H1 (cell line): ENCODE measurements around the gene CNTF. TPM values are rescaled to one million over a fixed set of nuclear protein-coding genes. Genes with fewer than 3 reads are reported as not detected.

Experiments used
- CTCF ChIA-PET: fragments of 300-600 bp; sonication (Branson Sonifier 250); formaldehyde crosslinking; loops from one replicate; lab custom pipeline; 2021; ENCODE audit not compliant: partially characterized antibody; lab: Charles Lee
- POLR2A ChIA-PET: fragments of 300-600 bp; sonication (Branson Sonifier 250); formaldehyde crosslinking; loops from one replicate; lab custom pipeline; 2021; ENCODE audit warnings: inconsistent platforms; ENCODE audit not compliant: partially characterized antibody; lab: Charles Lee
- DNase-seq, 2 experiments: peaks; one replicate each; pipeline versions ENCODE4 v3.0.0 to v3.0.0-alpha.2; 2010 to 2022; ENCODE audit warnings: low spot score in 2 of 2, low read depth in 1 of 2, mixed read lengths in 1 of 2
- FAIRE-seq: peaks from 2 replicates; lab custom pipeline; 2011; peaks lifted over from hg19 to GRCh38; lab: Jason Lieb, UNC
- H2AFZ ChIP-seq: 2 replicates; pipeline ENCODE4 v1.8.1; 2012; ENCODE audit warnings: low read length, inconsistent platforms
- H2AK5ac ChIP-seq: 2 replicates; pipeline ENCODE4 v1.6.1; 2013; ENCODE audit warnings: low read depth, low read length
- H2BK120ac ChIP-seq: replicated peaks from 2 replicates; pipeline ENCODE3; 2013; ENCODE audit warnings: low read depth, low read length, inconsistent platforms
- H2BK12ac ChIP-seq: 2 replicates; pipeline ENCODE4 v1.6.1; 2013; ENCODE audit warnings: low read depth, low read length
- H2BK15ac ChIP-seq: 2 replicates; pipeline ENCODE4 v1.6.1; 2013; ENCODE audit warnings: low read length
- H2BK20ac ChIP-seq: 2 replicates; pipeline ENCODE4 v1.6.1; 2013; ENCODE audit warnings: low read length
- H2BK5ac ChIP-seq: 2 replicates; pipeline ENCODE4 v1.6.1; 2013; ENCODE audit warnings: low read depth, low read length
- H3K14ac ChIP-seq: 2 replicates; pipeline ENCODE4 v1.6.1; 2013; ENCODE audit warnings: inconsistent platforms; ENCODE audit not compliant: insufficient read length
- H3K18ac ChIP-seq: 2 replicates; pipeline ENCODE4 v1.6.1; 2013; ENCODE audit warnings: low read length; ENCODE audit errors: extremely low read depth
- H3K23ac ChIP-seq: 2 replicates; pipeline ENCODE4 v1.6.1; 2013; ENCODE audit warnings: inconsistent platforms; ENCODE audit not compliant: insufficient read length
- H3K23me2 ChIP-seq: 2 replicates; pipeline ENCODE4 v1.6.1; 2013; ENCODE audit warnings: low read depth, low read length
- H3K27ac ChIP-seq: 2 replicates; pipeline ENCODE4 v1.6.1; 2011; ENCODE audit warnings: low read depth, low read length, inconsistent platforms
- H3K27me3 ChIP-seq, 4 experiments: replicated peaks in 1 of 4; 1 replicate in 1 of 4; 2 replicates in 3 of 4; pipeline versions ENCODE4 v1.6.1 to v1.8.1; 2011 to 2013; ENCODE audit warnings: low read length in 3 of 4, mild to moderate bottlenecking in 3 of 4, inconsistent platforms in 2 of 4, mixed read lengths in 2 of 4, moderate library complexity in 1 of 4; ENCODE audit not compliant: control insufficient read depth in 3 of 4, insufficient read depth in 3 of 4; ENCODE audit errors: extremely low read depth in 1 of 4
- H3K36me3 ChIP-seq, 4 experiments: 2 replicates each; pipeline versions ENCODE4 v1.6.1 to v1.8.1; 2011 to 2013; ENCODE audit warnings: mild to moderate bottlenecking in 4 of 4, low read length in 3 of 4, moderate library complexity in 2 of 4, control low read depth in 1 of 4, inconsistent platforms in 1 of 4; ENCODE audit not compliant: insufficient read depth in 4 of 4, control insufficient read depth in 2 of 4
- H3K4ac ChIP-seq: replicated peaks from 2 replicates; pipeline ENCODE3; 2013; ENCODE audit warnings: low read length, low read depth, mixed read lengths, inconsistent platforms; ENCODE audit not compliant: insufficient read length
- H3K4me1 ChIP-seq, 4 experiments: replicated peaks in 1 of 4; 1 replicate in 1 of 4; 2 replicates in 3 of 4; pipeline versions ENCODE4 v1.6.1 to v1.8.1; 2011 to 2013; ENCODE audit warnings: low read length in 3 of 4, inconsistent platforms in 2 of 4, mixed read lengths in 1 of 4; ENCODE audit not compliant: insufficient read depth in 4 of 4, control insufficient read depth in 3 of 4
- H3K4me2 ChIP-seq, 2 experiments: 2 replicates each; pipeline versions ENCODE4 v1.6.1 to v1.8.1; 2011 to 2013; ENCODE audit warnings: low read depth in 2 of 2, low read length in 2 of 2, control low read depth in 1 of 2, inconsistent platforms in 1 of 2, mild to moderate bottlenecking in 1 of 2; ENCODE audit not compliant: insufficient read depth in 1 of 2
- H3K4me3 ChIP-seq, 4 experiments: fragments of 200-600, 300-600 bp in 1 of 4; sonication (generic), shearing (Covaris generic), sonication (Bioruptor Twin) in 1 of 4; 2 replicates each; pipeline versions ENCODE4 v1.5.1 to v1.8.1; 2011 to 2016; ENCODE audit warnings: low read length in 4 of 4, low read depth in 3 of 4, control low read depth in 2 of 4, inconsistent platforms in 2 of 4, mild to moderate bottlenecking in 2 of 4, mixed read lengths in 1 of 4, moderate library complexity in 1 of 4; ENCODE audit not compliant: insufficient read depth in 2 of 4; ENCODE audit errors: extremely low read depth in 1 of 4
- H3K56ac ChIP-seq: replicated peaks from 2 replicates; pipeline ENCODE3; 2013; ENCODE audit warnings: low read depth, mild to moderate bottlenecking, mixed read lengths, low read length, inconsistent platforms; ENCODE audit not compliant: insufficient read length
- H3K79me1 ChIP-seq: 2 replicates; pipeline ENCODE4 v1.6.1; 2013; ENCODE audit warnings: low read depth, low read length, control low read depth
- H3K79me2 ChIP-seq, 2 experiments: 2 replicates each; pipeline versions ENCODE4 v1.6.1 to v1.8.1; 2012 to 2013; ENCODE audit warnings: low read length in 2 of 2, mild to moderate bottlenecking in 2 of 2, inconsistent platforms in 1 of 2; ENCODE audit not compliant: insufficient read depth in 2 of 2, control insufficient read depth in 1 of 2
- H3K9ac ChIP-seq, 4 experiments: replicated peaks in 1 of 4; 1 replicate in 1 of 4; 2 replicates in 3 of 4; pipeline versions ENCODE4 v1.6.1 to v1.8.1; 2011 to 2013; ENCODE audit warnings: low read depth in 3 of 4, low read length in 3 of 4, control low read depth in 2 of 4, mild to moderate bottlenecking in 2 of 4, moderate library complexity in 2 of 4, inconsistent platforms in 1 of 4; ENCODE audit errors: extremely low read depth in 1 of 4
- H3K9me3 ChIP-seq, 2 experiments: 2 replicates each; pipeline versions ENCODE4 v1.6.1 to v1.8.1; 2012 to 2013; ENCODE audit warnings: mild to moderate bottlenecking in 2 of 2, moderate library complexity in 2 of 2, control low read depth in 1 of 2, inconsistent platforms in 1 of 2, low read depth in 1 of 2, low read length in 1 of 2, mixed read lengths in 1 of 2; ENCODE audit not compliant: insufficient read depth in 2 of 2
- H4K20me1 ChIP-seq, 2 experiments: replicated peaks in 1 of 2; 2 replicates each; pipeline versions ENCODE3 to v1.8.1; 2011 to 2013; ENCODE audit warnings: inconsistent platforms in 2 of 2, low read length in 2 of 2, mild to moderate bottlenecking in 1 of 2; ENCODE audit not compliant: insufficient read depth in 2 of 2, control insufficient read depth in 1 of 2
- H4K5ac ChIP-seq: 2 replicates; pipeline ENCODE4 v1.6.1; 2013; ENCODE audit warnings: low read length, low read depth, mixed read lengths, inconsistent platforms; ENCODE audit not compliant: insufficient read length
- H4K8ac ChIP-seq: 2 replicates; pipeline ENCODE4 v1.8.0; 2013; ENCODE audit warnings: mild to moderate bottlenecking, moderate library complexity, low read length, inconsistent platforms; ENCODE audit not compliant: insufficient read depth; ENCODE audit errors: extremely low read depth
- H4K91ac ChIP-seq: replicated peaks from 2 replicates; pipeline ENCODE3; 2013; ENCODE audit warnings: low read length, mixed read lengths, inconsistent platforms; ENCODE audit not compliant: insufficient read length
- ASH2L ChIP-seq: fragments of 200-600, 300-600 bp; sonication (generic); IDR thresholded peaks from one replicate; pipeline ENCODE4 v1.7.1; 2017; ENCODE audit warnings: low read length
- BRCA1 ChIP-seq: IDR thresholded peaks from 2 replicates; pipeline ENCODE4 v1.6.1; 2012; ENCODE audit warnings: low read depth, low read length, improper control_type of control experiment
- CEBPB ChIP-seq: IDR thresholded peaks from 2 replicates; pipeline ENCODE4 v1.6.1; 2012; ENCODE audit warnings: low read depth, low read length
- CHD1 ChIP-seq: IDR thresholded peaks from 2 replicates; pipeline ENCODE4 v1.6.1; 2012; ENCODE audit warnings: low read depth, low read length, improper control_type of control experiment
- EGR1 ChIP-seq: IDR thresholded peaks from 2 replicates; pipeline ENCODE4 v1.6.1; 2011; ENCODE audit warnings: low read depth, low read length, borderline replicate concordance
- EP300 ChIP-seq, 2 experiments: IDR thresholded peaks; 1 replicate in 1 of 2; 2 replicates in 1 of 2; pipeline ENCODE4 v1.6.1; 2011 to 2012; ENCODE audit warnings: low read depth in 2 of 2, low read length in 2 of 2, mild to moderate bottlenecking in 2 of 2, borderline replicate concordance in 1 of 2, inconsistent platforms in 1 of 2, moderate library complexity in 1 of 2
- GTF2F1 ChIP-seq: IDR thresholded peaks from 2 replicates; pipeline ENCODE4 v1.6.1; 2012; ENCODE audit warnings: low read depth, low read length, improper control_type of control experiment, borderline replicate concordance
- RFX5 ChIP-seq: IDR thresholded peaks from 2 replicates; pipeline ENCODE4 v1.6.1; 2011; ENCODE audit warnings: low read depth, low read length, improper control_type of control experiment, borderline replicate concordance
- SP4 ChIP-seq: IDR thresholded peaks from 2 replicates; pipeline ENCODE4 v1.6.1; 2012; ENCODE audit warnings: low read length, inconsistent platforms
- SRF ChIP-seq: IDR thresholded peaks from 2 replicates; pipeline ENCODE4 v1.6.1; 2011; ENCODE audit warnings: mild to moderate bottlenecking, low read depth, low read length, moderate library complexity
- TAF7 ChIP-seq: optimal IDR thresholded peaks from 2 replicates; pipeline ENCODE3; 2011; ENCODE audit warnings: low read depth, mild to moderate bottlenecking, inconsistent platforms, low read length, moderate library complexity, borderline replicate concordance
- TCF12 ChIP-seq: IDR thresholded peaks from 2 replicates; pipeline ENCODE4 v1.6.1; 2011; ENCODE audit warnings: low read depth, mild to moderate bottlenecking, low read length
- WGBS, 2 experiments: shearing (Covaris generic) in 1 of 2; methylation state at CpG; one replicate each; pipeline versions ENCODE4 v1.1.6 to v1.1.7; 2013 to 2015; ENCODE audit warnings: low lambda C conversion rate in 2 of 2, mixed read lengths in 2 of 2, inconsistent platforms in 1 of 2, low coverage in 1 of 2, missing lambda C conversion rate in 1 of 2; ENCODE audit not compliant: insufficient replicate concordance in 2 of 2, insufficient coverage in 1 of 2, insufficient read length in 1 of 2; ENCODE audit errors: extremely low coverage in 1 of 2, missing lambda C conversion rate in 1 of 2; 5-methylcytosine and 5-hydroxymethylcytosine counted together
- polyA plus RNA-seq, 7 experiments: library from polyadenylated mRNA; depleted of rRNA in 3 of 7; stranded (reverse) in 5 of 7; unstranded in 2 of 7; fragments of >200 nt in 5 of 7; fragments of 200-250 nt in 2 of 7; gene quantifications; 1 replicate in 5 of 7; 2 replicates in 1 of 7; 4 replicates in 1 of 7; pipeline versions ENCODE4 v1.2.1 to v1.2.3, GENCODE V29; 2011 to 2013; ENCODE audit warnings: missing spikeins in 2 of 7, mixed read lengths in 2 of 7
- total RNA-seq: library from RNA; stranded (reverse); fragmentation: NEBNext Ultra II Directional; extraction: Animal tissue kit (Norgen Biotek cat#: 25700); gene quantifications from 2 replicates; pipeline ENCODE4 v1.2.1, GENCODE V29; 2021
- TF ChIP-seq, protein P1 (sequence below): IDR thresholded peaks from 2 replicates; pipeline ENCODE4 v1.6.1; 2012; ENCODE audit warnings: inconsistent platforms

Gene CNTF
- total and polyA plus RNA-seq, 2 of the 8 experiments (the other 6 are each of a cell fraction or from before 2014, with no cell fraction given) = 0.41 to 1.5 TPM

DNA sequence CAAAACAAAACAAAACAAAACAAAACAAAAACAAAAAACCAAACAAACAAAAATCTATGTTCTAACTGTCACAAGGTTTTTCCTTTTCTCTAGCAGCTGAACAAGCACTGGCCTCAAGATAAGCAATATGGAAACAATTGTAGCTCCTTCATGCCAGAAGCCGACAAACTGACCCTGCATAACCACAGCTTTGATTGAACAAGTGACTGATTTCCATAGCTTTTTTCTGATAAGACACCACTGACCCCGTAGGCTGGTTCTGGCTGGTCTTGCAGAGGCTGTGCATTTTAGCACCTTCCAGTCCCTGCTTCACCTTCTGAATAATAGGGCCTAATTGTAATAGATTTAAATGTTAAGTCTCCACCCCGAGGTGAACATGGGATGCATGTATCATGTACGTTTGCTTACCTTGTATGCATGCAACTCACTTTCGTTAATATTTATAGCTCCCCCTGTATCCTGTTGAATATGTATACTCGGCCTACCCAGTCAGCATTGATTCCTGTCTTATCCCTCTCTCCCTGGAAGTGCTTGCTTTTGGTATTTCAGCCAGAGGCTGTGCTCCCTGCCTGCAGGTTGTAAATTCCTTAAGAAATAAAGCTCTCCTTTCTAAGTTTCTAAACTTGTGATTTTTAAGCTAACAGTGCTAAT, 49.6 kb downstream of the CNTF start:
- no peak for FAIRE-seq
- no peak overlapping the region for H3K4me3 ChIP-seq
- 87% methylated on average over 6 of the region's 6 CpGs; no CpG with 5 or more reads in 1 of the 2 experiments for WGBS, 2 experiments
- no peak for TF ChIP-seq CHD1
- no peak for TF ChIP-seq EGR1
- TF ChIP-seq GTF2F1 = no peak
- no peak for TF ChIP-seq CEBPB
- no peak for TF ChIP-seq BRCA1
- TF ChIP-seq RFX5 = no peak
- no peak for TF ChIP-seq SRF
- no peak for TF ChIP-seq TAF7
- no peak for TF ChIP-seq TCF12
- TF ChIP-seq EP300 (IDR thresholded peaks at IDR 0.05; ENCODE audit: borderline replicate concordance in 1 of 2, low read depth in 2 of 2, low read length in 2 of 2) = no peak
- TF ChIP-seq SP4 = no peak
- TF ChIP-seq ASH2L = no peak
- TF ChIP-seq, protein P1, sequence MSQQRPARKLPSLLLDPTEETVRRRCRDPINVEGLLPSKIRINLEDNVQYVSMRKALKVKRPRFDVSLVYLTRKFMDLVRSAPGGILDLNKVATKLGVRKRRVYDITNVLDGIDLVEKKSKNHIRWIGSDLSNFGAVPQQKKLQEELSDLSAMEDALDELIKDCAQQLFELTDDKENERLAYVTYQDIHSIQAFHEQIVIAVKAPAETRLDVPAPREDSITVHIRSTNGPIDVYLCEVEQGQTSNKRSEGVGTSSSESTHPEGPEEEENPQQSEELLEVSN = no peak

More for the DNA sequence above, 49.6 kb downstream of the CNTF start:
- Histone ChIP-seq H3K27ac (no peak overlapping the region), H4K5ac (no peak overlapping the region), H4K91ac (no peak overlapping the region), H2BK20ac (no peak overlapping the region), H3K4ac (no peak overlapping the region), H3K18ac (no peak overlapping the region), H2BK15ac (no peak overlapping the region), H4K20me1 (no peaks in the 10 kb centered on the region), H3K36me3 (no peaks in the 10 kb centered on the region), H3K56ac (no peak overlapping the region), H3K9me3 (0 out of 4 replicates have a peak, but pooled peaks cover 0 to 4% of the 10 kb centered on the region in 2 experiments), H2BK12ac (no peak overlapping the region), H3K9ac (no peak overlapping the region), H3K23me2 (peaks cover 2% of the 10 kb centered on the region; the same call in 1 of the 2 replicates), H3K23ac (no peak overlapping the region), H2AFZ (0 out of 2 replicates have a peak overlapping the region, but pooled peaks have one; percentile 2), H4K8ac (no peak overlapping the region), H2AK5ac (no peak overlapping the region), H2BK120ac (no peak overlapping the region), H3K79me2 (no peaks in the 10 kb centered on the region), H3K4me1 (no peaks in the 10 kb centered on the region), H3K14ac (no peak overlapping the region), H3K79me1 (no peaks in the 10 kb centered on the region), H3K27me3 (no peaks in the 10 kb centered on the region), H3K4me2 (no peak overlapping the region), H2BK5ac (no peak overlapping the region)
- no peak for DNase-seq
- POLR2A ChIA-PET = no interaction called here
- CTCF ChIA-PET = interaction anchor here (0.6 to 4.3 kb wide), 11 partner anchors 14 to 234 kb away, joined by 3 to 17 read pairs (median 4); no protein-coding TSS in a partner anchor
